ENCODE data around the gene TNS1.

The TNS1 gene

GRCh38 chr2:217983276-217984233 is 19.2 kb downstream of the TNS1 start:
- in situ Hi-C loops (cut with MboI; ENCODE audit: low sequenced_read_pairs): no loop called here

GRCh38 chr2:217981971-217982370 is 20.8 kb downstream of the TNS1 start:
- in situ Hi-C loops (cut with MboI; ENCODE audit: low sequenced_read_pairs): no loop called here

GRCh38 chr2:217981084-217981730 is 21.6 kb downstream of the TNS1 start:
- in situ Hi-C loops (cut with MboI; ENCODE audit: low sequenced_read_pairs): no loop called here

GRCh38 chr2:217980591-217980990 is 22.2 kb downstream of the TNS1 start:
- in situ Hi-C loops (cut with MboI; ENCODE audit: low sequenced_read_pairs): no loop called here

- in situ Hi-C loops (cut with MboI; ENCODE audit: low sequenced_read_pairs): no loop called here
Observed at GRCh38 chr2:217980036-217980435, 22.8 kb downstream of the TNS1 start.

- in situ Hi-C loops (cut with MboI; ENCODE audit: low sequenced_read_pairs): no loop called here
Observed at GRCh38 chr2:217979151-217979811, 23.5 kb downstream of the TNS1 start.

- in situ Hi-C loops (cut with MboI; ENCODE audit: low sequenced_read_pairs): no loop called here
Observed at GRCh38 chr2:217978536-217979150, 24.2 kb downstream of the TNS1 start.

GRCh38 chr2:217977840-217978535 is 24.8 kb downstream of the TNS1 start:
- in situ Hi-C loops (cut with MboI; ENCODE audit: low sequenced_read_pairs): no loop called here

GRCh38 chr2:217976301-217976700 is 26.5 kb downstream of the TNS1 start:
- in situ Hi-C loops (cut with MboI; ENCODE audit: low sequenced_read_pairs): no loop called here

GRCh38 chr2:217975626-217976025 is 27.2 kb downstream of the TNS1 start:
- in situ Hi-C loops (cut with MboI; ENCODE audit: low sequenced_read_pairs): no loop called here

GRCh38 chr2:217974389-217975005 is 28.3 kb downstream of the TNS1 start:
- in situ Hi-C loops (cut with MboI; ENCODE audit: low sequenced_read_pairs): no loop called here

GRCh38 chr2:217973008-217973787 is 29.6 kb downstream of the TNS1 start:
- in situ Hi-C loops (cut with MboI; ENCODE audit: low sequenced_read_pairs): no loop called here

- in situ Hi-C loops (cut with MboI; ENCODE audit: low sequenced_read_pairs): no loop called here
Observed at GRCh38 chr2:217972490-217972889, 30.3 kb downstream of the TNS1 start.

- in situ Hi-C loops (cut with MboI; ENCODE audit: low sequenced_read_pairs): no loop called here
Observed at GRCh38 chr2:217972037-217972436, 30.8 kb downstream of the TNS1 start.

- in situ Hi-C loops (cut with MboI; ENCODE audit: low sequenced_read_pairs): no loop called here
Observed at GRCh38 chr2:217971166-217971565, 31.6 kb downstream of the TNS1 start.

GRCh38 chr2:217970206-217970605 is 32.6 kb downstream of the TNS1 start:
- in situ Hi-C loops (cut with MboI; ENCODE audit: low sequenced_read_pairs): no loop called here

GRCh38 chr2:217969588-217969987 is 33.2 kb downstream of the TNS1 start:
- in situ Hi-C loops (cut with MboI; ENCODE audit: low sequenced_read_pairs): no loop called here

- in situ Hi-C loops (cut with MboI; ENCODE audit: low sequenced_read_pairs): no loop called here
Observed at GRCh38 chr2:217968023-217968422, 34.8 kb downstream of the TNS1 start.

- in situ Hi-C loops (cut with MboI; ENCODE audit: low sequenced_read_pairs): no loop called here
Observed at GRCh38 chr2:217966423-217967070, 36.2 kb downstream of the TNS1 start.
